GM19397 (cell line): ENCODE measurements around the gene VOPP1.

ENCODE experiments used
- ATAC-seq: cut with Tn5 transposase; IDR thresholded peaks from one replicate; pipeline ENCODE4 v1.9.1; 2021; ENCODE audit warnings: mild to moderate bottlenecking, moderate library complexity; ENCODE audit not compliant: unreplicated experiment

Gene VOPP1

DNA sequence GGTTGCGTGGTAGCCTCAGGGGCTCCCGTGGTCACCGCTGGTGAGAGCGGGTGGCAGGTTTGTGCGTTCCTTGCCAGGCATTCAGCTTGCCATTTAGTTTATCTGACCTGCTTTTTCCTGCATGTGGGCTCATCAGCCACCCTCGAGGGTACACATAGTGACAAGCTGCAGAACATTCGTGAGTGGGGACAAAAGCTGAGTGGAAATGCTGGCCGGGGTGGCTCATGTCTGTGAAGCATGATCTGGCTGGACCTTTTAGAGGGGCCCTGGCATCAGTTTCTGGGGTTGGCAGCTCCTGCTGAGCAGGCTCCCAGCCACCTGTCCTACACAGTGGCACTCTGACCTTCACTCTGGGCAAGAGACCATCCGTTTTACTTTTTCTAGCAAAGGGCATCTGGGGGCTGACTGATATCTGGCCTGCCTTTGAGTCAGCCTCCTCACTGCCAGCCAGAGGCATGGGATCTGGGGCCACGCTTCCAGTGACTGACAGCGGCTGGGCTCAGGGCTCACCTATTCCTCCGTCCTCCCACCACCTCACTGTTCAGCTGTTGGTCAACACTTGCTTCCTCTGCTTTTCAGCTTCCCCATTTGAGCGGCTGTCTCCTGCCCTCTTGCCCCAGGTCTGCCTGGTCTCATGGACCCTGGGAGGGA is 132.1 kb downstream of the VOPP1 start:
- ATAC-seq, result no peak

DNA sequence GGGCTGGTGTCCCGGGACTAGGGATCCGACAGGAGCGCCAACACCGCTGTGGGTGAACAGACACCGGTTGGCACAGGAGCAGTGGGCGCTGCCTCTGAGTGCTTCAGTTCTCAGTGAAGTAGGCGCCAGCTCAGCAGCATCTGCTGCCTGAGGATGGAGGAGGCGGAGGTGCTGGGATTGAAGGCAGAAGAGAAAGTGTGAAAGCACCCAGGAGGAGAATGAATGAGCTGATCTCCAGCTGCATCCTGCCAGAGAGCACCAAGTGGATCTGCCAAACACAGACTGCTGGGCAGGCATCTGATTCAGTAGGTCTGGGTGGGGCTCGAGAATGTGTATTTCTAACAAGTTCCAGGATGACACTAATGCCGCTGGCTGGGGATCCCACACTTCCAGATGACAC is 132.7 kb downstream of the VOPP1 start:
- no peak for ATAC-seq

DNA sequence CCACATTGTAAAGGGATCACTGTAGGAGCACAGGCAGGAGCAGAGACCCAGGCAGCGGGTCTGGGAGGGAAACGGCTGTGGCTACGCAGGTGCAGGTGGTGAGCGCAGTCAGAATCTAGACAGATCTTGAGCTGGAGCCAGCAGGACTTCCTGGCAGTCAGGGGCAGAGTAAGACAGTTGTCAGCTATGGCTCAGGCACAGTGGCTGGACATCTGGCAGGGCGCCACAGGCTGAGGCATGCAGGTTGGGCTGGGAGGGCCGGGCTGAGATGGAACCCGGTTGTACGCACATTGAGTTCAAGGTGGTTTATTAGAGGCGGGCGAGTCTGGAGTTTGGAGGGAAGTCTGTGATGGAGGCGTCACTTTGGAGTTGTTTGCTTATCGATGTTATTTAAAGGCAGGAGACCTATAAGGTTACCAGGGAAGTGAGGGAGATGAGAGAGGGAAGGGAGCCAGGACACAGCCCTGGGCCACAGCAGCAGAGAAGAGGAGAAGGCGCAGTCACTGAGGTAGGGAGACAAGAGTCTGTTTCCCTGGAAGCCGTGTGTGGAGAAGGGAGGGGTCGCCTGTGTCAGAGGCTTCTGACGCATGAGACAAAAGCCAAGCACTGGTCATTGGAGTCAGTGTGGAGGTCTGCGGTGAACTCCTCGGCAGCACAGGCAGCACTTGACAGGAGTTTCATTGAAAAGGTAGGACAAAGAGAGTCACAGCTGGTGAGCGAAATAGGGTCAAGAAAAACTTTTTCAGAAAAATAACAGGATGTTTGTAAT is 133.4 kb downstream of the VOPP1 start:
- no peak for ATAC-seq

DNA sequence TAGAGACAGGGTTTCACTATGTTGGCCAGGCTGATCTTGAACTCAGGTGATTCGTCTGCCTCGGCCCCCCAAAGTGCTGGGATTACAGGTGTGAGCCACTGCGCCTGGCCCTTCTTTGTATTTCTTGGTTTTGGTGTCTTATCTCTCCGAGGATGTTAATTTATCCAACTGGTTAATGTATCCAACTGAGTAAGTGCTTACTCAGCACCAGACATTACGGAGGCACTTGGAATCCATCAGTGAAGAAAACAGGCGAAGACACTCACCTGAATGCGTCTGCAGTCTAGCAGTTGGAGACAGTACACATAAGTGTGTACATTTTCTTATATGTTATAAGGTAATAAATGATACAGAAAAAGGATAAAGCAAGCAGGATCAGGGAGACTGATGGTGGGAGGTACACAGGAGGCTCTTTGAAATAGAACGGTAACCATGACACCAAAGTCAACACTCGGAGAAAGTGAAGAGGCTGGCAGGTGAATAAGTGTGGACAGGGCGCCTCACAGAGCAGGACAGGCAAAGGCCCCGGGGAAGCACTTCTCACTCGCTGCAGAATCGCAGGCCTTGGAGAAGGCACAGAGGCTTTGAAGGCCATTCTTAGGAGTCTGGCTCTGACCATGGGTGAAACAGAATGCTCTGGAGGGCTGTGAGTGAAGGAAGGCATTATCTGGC is 134.1 kb downstream of the VOPP1 start:
- ATAC-seq, result no peak

DNA sequence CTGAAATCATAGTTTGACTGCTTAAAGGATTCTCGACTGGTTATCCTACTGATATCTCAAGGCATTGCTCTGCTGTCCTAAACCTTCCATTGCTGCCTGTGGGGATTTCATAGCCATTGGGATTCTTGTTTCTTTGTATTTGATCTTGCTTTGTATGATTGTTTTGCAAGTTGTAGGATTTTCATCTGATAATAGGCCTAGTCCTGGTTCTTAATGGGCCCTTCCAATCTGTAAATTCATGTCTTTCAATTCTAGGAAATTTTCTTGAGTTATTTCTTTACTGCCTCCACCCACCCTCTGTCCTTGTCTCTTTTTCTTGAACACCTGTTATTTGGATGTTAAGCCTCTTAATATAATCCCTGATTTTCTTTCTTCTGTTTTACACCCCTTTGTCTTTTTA is 134.9 kb downstream of the VOPP1 start:
- ATAC-seq, result no peak

DNA sequence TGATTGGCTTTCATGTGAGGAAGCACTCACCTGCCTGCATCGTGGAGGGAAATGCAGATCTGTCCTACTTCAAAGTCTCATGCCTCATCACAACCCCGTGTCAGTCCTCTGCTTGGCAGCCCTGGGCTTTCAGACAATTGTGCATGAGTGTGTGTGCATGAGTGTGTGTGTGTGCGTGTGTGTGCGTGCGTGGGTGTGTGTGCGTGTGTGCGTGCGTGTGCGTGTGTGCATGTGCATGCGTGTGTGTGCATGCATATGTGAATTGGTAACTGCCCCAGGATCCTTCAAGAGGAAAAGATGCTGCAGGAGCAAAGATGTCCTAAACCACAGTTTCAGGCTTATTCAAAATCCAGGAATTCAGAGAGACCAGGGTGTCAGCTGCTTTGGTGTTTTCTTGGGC is 135.8 kb downstream of the VOPP1 start:
- ATAC-seq, result no peak

DNA sequence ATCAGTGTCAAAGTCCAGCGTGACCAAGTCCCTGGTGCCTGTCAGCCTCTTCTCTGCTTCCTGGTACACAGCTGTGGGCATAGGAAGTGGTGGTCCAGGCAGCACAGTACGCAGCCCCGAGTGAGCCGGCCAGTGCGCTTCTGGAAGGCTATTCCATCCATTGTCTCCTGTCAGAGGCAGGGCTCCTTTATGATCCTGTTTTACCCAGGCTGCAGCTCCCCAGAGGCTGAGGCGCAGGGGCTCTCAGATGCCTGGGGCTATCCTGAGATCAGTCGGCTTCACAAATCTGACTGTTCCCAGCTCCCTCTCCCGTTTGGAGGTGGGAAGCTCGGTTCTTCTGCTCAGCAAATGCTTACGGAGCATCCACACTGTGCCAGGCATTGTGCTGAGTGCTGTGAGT is 136.8 kb downstream of the VOPP1 start:
- ATAC-seq, result no peak

DNA sequence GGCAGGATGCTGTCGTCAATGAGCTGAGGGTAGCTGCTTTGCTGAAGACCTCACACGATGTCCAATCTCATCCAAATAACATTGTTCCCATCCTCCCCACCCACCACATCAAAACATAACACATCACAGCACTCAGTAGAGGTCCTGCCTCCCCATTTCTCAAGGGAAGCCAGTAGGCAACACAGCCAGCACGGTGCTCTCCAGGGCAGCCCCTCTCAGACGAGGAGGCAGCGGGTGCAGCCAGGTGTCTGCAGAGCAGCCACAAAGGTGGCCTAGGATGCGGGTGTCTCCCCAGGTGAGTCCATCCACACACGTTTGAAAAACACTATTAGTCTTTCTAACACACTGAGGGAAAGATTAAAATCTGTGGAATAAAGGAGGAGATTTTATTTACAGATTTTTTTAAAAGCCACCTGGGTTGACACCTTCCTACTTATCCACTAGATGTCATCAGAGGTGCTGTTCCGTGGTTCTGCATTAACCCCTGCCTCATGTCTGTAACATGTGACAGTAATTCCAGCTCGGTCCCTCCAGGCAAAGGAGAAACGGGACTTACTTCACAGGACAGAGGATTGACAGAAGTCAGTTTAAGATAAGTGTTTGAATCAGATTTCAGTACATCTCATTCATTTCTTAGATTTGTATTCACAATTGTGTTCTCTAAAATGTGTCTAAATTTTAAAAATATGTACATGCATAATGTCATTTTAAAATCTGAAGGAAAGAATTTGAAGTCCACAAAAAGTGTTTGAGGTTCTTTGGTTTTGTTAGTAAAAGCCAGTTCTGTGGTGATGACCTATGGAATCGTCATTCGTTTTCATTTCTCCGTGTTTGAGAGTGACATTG is 139.1 kb downstream of the VOPP1 start:
- no peak for ATAC-seq

DNA sequence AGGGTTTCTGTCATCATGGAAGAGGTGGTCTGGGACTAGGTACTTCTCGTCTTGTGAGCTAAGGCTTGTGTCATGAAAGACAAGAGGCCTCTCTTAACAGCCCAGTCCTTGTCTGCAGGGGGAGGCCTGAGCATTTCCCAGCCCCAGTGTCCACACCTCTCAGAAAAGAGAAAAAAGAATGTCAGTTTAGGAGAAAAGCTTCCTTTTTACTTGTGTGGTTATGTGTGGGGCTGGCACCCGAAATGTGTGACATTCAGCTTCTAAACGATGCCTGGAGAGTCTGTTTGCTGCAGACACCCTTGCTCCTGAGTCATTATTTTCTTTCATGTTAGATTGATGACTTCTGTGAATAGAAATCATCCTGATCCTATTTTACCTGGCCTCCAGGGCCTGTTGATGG is 139.8 kb downstream of the VOPP1 start:
- ATAC-seq, result no peak

DNA sequence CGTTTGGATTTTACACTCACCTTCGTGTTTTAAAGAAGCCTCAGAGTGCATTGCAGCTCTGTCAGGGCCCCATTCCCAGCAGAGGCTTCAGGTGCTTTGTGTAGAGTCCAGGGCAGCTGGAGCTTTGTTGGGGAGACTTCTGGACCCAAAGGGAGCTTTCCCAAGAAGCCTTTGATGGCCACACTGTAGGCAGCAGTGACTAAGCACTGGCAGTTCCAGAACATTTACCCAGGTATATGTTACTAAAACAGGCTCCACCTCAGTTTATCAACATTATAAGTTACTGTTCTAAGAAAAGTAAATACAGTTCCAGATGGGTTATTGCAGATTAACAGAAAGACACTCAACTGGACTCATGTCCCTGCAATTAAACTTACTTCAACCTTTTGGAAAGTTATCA is 140.4 kb downstream of the VOPP1 start:
- no peak for ATAC-seq

DNA sequence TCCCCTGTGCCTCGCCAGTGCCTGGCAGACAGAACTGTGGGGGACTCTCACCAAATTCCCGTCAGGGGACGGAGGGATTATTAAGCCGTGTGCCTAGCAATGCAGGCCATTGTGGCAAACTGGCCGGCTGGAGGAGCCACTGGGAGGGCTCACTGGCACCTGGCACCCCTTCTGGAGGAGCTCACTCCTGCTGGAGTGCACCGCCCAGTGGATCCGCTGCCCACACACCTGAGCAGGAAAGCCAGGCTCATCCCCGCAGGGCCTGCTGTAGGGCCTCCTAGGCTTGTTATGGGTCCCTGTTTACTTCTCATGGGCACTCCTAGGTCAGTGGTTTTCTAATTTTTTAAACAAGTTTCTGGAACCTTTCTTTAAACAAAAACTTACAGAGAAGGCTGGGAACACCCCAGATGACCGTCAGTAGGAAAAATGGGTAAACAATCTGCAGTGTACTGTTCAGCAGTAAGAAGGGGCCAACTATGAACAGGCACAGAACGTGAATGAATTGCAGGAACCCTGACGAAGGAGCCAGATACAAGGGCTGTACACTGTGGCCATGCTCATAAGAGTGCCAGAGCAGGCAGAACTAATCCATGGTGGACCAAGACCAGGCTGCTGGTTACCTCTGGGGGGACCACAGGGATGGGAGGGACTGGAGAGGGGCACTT is 142.3 kb downstream of the VOPP1 start:
- no peak for ATAC-seq

DNA sequence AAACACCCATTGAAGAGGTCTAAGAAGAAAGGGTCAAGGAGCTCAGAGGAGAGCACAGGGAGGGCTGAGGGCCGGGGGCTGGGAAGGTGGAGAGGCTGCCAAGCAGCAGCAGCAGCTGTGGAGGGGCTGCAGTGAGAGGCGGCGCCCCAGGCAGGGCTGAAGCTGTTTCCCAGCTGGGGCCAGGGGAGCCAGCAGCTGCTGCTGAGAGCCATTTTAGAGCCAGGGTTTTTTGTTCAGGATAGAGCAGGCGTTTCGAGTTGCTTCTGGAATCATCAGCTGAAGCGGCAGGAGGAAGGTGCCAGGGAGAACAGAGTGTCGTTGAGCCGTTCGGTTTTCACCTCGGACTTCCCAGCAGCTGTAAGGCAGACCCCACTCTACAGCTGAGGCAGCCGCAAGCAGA is 144.5 kb downstream of the VOPP1 start:
- ATAC-seq, result no peak

DNA sequence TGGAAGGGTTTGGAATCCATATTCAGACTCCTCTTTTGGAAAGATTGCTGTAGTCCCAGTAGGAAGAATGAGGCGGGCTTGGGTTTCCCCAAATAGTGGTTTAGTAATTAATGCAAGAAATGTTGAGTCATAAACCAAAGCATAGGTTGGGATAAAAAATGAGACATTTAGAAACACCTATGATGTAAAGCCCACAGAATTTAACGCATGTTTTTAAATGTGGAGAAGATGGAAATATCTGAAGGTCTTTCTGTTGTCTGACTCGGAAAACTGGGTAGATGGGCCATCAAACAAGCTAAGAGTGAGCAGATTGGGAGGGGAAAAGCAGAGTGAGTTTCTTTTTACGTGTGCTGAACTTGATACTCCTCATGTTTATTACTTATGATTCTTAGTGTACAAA is 145.0 kb downstream of the VOPP1 start:
- no peak for ATAC-seq

DNA sequence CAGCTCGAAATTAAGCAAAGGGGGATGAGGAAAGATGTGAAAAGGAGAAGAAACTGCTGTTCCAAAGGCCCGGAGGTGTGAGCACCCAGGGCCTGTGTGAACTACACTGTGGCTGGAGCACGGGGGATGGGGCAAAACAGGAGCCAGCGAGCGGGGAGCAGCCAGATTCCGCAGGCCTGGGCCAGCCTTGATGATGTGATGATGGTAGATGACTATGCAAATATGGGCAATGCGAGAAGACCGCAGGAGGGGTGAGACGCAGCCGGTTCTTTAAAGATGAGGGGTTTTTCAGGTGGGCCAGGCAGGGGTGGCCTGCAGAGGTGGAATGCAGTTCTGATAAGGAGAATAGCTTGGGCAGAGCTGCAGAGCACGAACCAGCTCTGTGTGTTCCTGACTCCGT is 145.6 kb downstream of the VOPP1 start:
- no peak for ATAC-seq

DNA sequence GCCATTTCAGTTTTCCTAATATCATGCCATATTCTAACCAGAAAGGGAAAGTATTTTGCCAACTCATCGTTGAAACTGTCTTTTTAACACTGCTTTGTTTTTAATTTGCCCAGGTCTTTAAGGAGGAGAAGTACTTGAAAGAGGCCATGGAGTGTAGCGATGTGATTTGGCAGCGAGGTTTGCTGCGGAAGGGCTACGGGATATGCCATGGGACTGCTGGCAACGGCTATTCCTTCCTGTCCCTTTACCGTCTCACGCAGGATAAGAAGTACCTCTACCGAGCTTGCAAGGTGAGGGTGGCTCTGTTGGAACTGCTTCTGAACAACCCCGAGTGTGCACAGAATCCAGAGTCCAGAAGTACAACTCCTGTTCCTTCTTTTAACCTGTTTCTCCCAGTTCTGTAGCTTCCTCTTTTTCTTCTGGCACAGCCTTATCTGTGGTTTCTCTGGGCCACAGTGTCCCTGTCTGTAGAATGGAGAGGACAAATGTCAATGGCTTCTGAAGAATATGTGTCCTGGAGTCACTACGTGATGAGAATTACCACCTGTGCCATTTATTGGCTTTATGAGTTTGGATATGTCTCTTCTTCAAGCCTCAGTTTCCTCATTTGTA is 147.1 kb downstream of the VOPP1 start:
- no peak for ATAC-seq

DNA sequence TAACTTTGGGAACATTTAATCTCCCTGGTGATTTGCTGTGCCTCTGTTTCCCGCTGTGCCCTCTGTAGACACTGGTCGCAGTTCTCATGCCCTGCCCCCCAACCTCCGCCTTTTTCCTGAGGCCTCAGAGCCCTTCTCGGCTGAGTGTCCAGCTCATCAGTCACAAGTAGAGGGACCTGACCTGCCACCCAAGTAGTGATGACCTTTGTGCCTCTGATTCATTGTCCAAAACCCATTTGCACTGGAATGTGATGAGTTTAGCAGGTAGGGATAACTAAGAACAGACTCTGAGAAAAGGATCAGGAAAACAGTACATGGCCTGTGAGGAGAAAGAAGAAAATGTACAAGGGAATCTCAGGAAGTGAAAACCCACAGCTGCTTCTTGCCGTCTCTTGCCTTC is 148.4 kb downstream of the VOPP1 start:
- no peak for ATAC-seq

DNA sequence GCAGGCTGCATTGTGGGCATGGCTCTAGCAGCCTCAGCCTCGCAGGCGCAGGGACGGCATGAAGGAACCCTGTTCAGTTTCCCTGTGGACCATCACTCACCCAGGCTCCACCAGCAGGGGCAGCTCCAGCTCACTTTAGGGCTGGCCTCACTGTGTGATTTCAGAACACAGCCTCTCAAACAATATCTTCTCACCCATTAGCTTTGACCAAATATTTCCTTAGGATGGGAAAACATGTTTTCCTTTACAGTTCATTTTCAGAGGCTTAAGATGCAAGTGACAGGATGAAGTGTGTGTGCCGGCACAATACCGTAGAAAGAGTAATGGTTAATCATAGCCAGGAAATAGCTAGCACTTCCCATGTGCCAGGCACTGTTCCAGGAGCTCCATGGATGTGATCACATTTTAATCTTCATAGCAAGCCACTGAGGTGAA is 149.0 kb downstream of the VOPP1 start:
- no peak for ATAC-seq
